ENCODE measurements around the gene DAB2IP.

GRCh38 chr9:121732886-121733285 is 81.5 kb downstream of the DAB2IP start:
- TF ChIP-seq CTCF (IDR thresholded peaks at IDR 0.05) (no peak), POLR2A (IDR thresholded peaks at IDR 0.05) (no peak)
